Right hindlimb (tissue), 1 donor: Measurements from ENCODE around the gene MEF2C.
A peak's percentile ranks its signal among the peaks of the same experiment; 100 is the strongest.
"Not testable (repeated sequence)": the region's sequence is repeated elsewhere in the genome, so short reads cannot be mapped to it uniquely, and the experiment has no call there.

ENCODE experiments used
- DNase-seq: peaks from one replicate; pipeline ENCODE4 v3.0.0-alpha.2; 2018

Gene MEF2C

GRCh38 chr5:88861231-88861630, 21.8 kb downstream of the MEF2C start:
- no peak for DNase-seq

GRCh38 chr5:88860501-88860900, 22.5 kb downstream of the MEF2C start:
- peak; percentile 31 for DNase-seq

- DNase-seq: no peak
These were observed 24.6 kb downstream of the MEF2C start for GRCh38 chr5:88858392-88858791.

- DNase-seq: not testable (repeated sequence)
These were observed 26.6 kb downstream of the MEF2C start for GRCh38 chr5:88856381-88856780.

- DNase-seq: no peak
These were observed 28.2 kb downstream of the MEF2C start for GRCh38 chr5:88854769-88855168.

GRCh38 chr5:88847420-88847819, 35.6 kb downstream of the MEF2C start:
- no peak for DNase-seq

GRCh38 chr5:88846434-88846833, 36.5 kb downstream of the MEF2C start:
- DNase-seq: no peak

- DNase-seq: no peak
These were observed 37.8 kb downstream of the MEF2C start for GRCh38 chr5:88845081-88845697.

- DNase-seq: no peak
These were observed 40.2 kb downstream of the MEF2C start for GRCh38 chr5:88842784-88843183.

- DNase-seq: no peak
These were observed 41.8 kb downstream of the MEF2C start for GRCh38 chr5:88841212-88841611.

- DNase-seq: no peak
These were observed 42.5 kb downstream of the MEF2C start for GRCh38 chr5:88840495-88840894.

GRCh38 chr5:88839238-88839637, 43.7 kb downstream of the MEF2C start:
- no peak for DNase-seq

- no peak for DNase-seq
These were observed 44.5 kb downstream of the MEF2C start for GRCh38 chr5:88838500-88838899.

- no peak for DNase-seq
These were observed 45.2 kb downstream of the MEF2C start for GRCh38 chr5:88837817-88838216.

- DNase-seq: no peak
These were observed 45.8 kb downstream of the MEF2C start for GRCh38 chr5:88837222-88837621.

- no peak for DNase-seq
These were observed 46.7 kb downstream of the MEF2C start for GRCh38 chr5:88836195-88836838.

- no peak for DNase-seq
These were observed 48.5 kb downstream of the MEF2C start for GRCh38 chr5:88834499-88834898.

GRCh38 chr5:88834131-88834462, 48.9 kb downstream of the MEF2C start:
- no peak for DNase-seq

GRCh38 chr5:88833371-88834130, 49.4 kb downstream of the MEF2C start:
- DNase-seq: peak; percentile 63

- no peak for DNase-seq
These were observed 51.2 kb downstream of the MEF2C start for GRCh38 chr5:88831816-88832215.

- DNase-seq: no peak
These were observed 52.4 kb downstream of the MEF2C start for GRCh38 chr5:88830567-88830966.

GRCh38 chr5:88829775-88830174, 53.2 kb downstream of the MEF2C start:
- no peak for DNase-seq

- DNase-seq: no peak
These were observed 53.9 kb downstream of the MEF2C start for GRCh38 chr5:88829054-88829453.

- DNase-seq: no peak
These were observed 55.0 kb downstream of the MEF2C start for GRCh38 chr5:88827997-88828396.
